SH-SY5Y (cell line): Measurements from ENCODE around the gene SLFNL1.

ENCODE experiments used
- GATA2 ChIP-seq: IDR thresholded peaks from 2 replicates; pipeline ENCODE4 v1.6.1; 2011; ENCODE audit warnings: mild to moderate bottlenecking, low read depth, low read length
- GATA3 ChIP-seq: IDR thresholded peaks from 2 replicates; pipeline ENCODE4 v1.6.1; 2011; ENCODE audit warnings: low read depth, mild to moderate bottlenecking, low read length, moderate library complexity

DNA sequence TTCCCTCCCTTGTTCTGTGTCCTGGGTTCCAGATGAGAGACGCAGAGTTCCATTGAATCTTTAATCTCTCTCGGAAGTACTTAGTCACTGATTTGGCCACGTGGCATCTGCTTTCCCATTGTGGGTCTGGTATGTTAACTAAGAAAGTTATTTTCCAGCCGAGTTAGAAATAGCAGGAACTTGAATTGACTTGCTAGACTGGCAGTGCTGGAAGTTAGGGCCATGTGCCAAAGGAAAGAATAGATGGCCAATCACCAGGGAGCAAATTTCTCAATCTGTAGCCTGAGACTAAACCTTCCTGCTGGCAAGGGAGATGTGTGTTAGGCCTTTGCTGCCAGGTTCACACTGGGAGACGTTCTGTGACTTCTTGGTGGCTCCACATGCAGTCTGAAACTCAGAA lies 24.2 kb upstream of the SLFNL1 start:
- TF ChIP-seq GATA2: no peak
- no peak for TF ChIP-seq GATA3
